ENCODE results near the gene HYAL2.

Gene HYAL2

DNA sequence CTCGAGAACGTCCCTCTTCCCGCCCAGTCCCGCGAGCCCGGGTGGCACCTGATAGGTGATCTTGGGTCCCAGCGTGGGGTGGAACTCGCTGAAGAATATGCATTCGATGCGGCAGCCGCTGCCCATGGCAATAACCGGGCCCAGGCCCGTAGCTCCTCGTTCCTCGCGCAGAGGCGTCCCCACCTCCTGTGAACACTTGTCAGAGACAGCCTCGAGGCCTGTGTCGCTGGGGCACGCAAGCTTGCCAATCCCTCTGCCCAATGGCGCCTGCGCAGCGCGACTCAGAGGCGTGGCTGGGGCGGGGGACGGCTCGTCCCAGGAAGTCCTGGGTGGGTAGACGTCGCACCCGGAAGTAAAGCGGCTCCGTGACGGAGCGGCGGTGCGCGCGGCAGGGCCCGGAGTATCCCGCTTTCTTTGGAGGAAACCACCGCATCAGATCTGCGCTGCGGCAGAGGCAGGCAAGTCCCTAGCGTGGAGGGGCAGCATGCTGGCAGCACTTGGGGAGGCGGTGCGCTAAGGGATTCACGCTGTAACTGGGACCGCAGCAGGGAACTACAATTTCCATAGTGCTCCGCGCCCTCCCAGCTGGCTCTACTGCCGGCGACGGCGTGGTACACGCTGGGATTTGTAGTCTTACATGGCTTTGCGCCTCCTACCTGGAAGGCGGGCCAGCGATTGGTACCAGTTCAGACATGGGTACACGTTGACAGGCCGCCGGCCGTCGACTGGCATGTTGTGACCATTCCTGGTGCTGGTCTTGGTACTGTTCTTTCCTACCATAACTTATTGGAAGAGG lies 28.2 kb upstream of the HYAL2 start, which contains the start of the genes CYB561D2 and NPRL2:
Gene CYB561D2, plus strand, starts transcription at position 336 of the 796 bp plus-strand sequence. CDS start 572 bp downstream, outside the sequence.
Gene NPRL2, minus strand, starts transcription at position 249 of the 796 bp plus-strand sequence. Its CDS starts 123 bp downstream, at position 126.
- peak; percentile 97 for DNase-seq

DNA sequence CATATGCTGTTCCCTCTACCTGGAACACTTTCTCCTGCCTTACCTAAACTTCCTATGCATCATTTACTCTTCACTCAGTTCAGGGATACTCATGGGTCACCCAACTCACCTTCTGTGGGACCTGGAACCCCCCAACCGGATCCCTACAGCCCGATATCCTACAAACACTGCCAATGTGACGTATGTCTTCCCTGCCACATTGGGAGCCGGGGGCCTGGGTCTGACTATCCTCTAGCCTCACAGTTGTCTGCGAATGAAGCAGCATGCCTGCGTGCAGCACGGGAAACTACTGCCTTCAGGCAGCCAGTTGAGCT lies 27.6 kb upstream of the HYAL2 start:
- no peak for DNase-seq

DNA sequence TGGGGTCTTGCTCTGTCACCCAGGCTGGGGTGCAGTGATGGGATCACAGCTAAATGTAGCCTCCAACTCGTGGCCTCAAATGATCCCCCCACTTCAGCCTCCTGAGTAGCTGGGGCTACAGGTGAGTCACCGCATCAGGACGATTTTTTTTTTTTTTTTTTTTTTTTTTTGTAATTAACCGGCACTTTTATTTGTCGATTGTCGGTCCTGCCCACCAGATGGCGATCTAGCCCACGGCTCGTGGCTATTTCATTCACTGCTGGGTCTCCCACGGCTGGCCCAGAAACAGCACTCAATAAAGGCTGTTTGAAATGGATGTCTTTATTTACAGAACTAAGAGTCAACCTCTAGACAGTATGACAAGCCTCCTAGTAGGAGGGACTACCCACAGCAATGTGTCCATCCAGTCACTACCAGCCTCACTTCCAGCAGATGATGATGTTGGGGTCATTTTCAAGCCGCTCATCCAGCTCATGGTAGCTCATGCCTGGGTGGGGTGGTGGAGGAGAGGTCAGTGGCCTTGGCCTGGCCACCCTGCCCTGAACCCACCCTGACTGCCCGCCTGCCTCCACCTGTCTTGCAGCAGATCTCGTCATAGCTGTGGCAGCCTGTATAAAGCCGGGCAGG lies 24.8 kb upstream of the HYAL2 start:
- peak; percentile 86 for DNase-seq

DNA sequence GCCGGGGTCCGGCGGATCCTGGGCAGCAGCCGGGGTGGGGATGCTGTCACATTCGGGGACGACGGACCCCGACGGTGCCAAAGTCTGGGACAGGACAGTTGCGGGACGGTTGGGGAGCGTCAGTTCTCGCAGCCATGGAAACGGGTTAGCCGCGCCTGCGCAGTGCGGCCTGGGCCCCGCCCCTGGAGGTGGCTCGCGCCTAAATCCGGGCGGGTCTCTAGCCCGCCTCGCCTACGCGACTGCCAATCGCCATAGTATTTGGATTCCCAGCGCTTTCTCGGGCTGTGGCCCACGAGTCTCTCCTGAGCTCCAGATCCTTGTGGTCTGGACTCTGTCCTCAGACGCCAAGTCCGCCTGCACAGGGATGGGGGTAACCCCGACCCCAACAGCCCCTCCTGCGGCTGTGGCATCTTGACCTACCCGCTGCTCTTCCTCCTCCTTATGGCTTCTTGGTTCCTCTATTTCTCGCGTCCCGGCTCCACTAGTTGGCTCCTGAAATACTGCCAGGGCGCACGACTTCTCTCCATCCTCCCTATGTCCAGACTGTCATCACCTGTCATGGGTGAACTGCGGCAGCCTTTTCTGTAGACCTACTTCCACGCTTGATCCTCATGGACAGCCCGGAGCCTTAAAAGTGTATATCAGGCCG lies 23.2 kb upstream of the HYAL2 start, which contains the start of gene ZMYND10:
Gene ZMYND10, minus strand, starts transcription at position 147 of the 649 bp plus-strand sequence. CDS start 153 bp downstream, outside the sequence.
- DNase-seq = peak; percentile 84

DNA sequence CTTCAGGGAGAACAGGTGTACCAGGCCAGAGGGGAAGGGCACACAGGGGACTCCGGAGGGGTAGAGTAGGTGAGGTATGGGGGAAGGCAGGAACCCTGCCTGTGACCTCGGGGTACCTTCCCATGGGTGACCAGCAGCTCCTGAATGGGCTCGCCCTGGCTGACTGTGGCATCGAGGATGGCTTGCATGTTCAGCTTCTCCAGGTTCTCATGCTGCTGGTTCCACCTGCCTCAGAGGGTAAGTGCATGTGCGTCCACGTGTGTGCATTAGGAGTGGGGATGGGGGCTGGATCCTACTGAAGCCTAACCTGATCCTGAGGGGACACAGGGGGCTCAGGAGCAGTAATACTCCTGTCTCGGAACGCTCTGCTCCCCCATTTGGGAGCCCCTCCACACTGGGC lies 22.5 kb upstream of the HYAL2 start:
- no peak for DNase-seq

DNA sequence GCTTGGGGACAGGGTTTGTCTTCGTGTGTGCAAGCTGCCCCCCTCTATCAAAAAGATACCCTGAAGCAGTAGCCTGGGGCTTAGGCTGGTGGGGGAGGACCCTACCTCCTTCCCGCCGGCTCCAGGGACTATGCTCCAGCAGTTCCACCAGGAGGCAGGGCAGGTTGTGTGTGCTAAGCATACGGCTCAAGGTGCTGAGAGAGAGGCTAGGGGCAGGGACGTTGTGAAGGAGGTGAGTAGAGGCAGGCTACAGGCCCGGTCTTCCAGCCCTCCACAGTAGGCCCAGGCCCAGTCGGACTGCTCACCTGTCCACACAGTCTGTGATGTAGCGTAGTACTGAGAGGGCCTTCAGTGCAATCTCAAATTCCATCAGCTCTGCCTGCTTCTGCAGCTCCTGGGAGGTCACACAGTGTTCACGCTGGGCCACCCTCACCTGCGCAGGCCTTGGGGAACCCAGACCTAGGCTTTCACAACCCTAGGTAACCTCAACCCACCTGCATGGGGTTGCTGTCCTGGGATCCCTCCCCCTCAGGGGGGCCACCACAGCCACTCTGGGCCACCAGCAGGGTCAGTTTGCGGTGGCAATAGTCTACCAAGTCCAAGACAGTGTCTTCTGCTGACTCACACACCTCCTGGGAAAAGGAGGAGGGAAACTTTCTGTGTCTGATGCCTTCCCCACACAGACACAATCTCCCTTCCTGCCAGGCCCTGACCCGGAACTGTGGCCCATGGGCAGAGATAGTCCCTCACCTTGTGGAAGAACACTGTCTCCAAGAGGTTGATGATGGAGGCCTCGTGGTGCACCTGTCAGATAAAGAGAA lies 20.5 kb upstream of the HYAL2 start:
- no peak for DNase-seq

DNA sequence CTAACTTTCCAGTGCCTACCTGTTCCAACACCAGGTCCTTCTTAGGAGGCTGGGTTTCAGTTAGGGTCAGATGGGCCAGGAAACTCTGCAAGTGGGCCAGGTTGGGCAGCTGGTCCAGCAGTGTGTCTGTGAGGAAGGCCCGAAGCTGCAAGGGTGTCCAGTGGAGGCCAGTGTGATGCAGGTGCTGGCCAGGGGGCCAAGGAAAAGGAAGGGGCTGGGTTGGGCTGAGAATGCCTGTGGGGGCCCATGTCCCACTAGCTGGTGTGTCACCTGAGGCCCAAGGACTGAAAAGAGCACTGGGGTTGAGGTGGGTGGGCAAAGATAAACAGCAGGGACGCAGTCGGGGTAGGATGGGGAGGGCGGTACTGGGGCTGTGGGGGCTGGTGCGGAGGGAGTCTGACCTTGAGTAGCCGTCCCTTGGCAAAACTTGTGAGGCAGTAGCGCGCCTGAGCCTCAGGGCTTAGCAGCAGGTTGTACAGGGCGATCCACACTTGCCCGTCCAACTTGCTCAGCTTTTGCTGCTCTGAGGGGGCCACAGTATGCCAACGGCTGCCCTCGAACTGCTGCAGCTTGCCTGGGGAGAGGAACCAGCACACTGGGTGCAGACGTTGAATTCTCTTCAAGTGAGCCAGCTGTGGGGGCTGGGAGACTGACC lies 19.6 kb upstream of the HYAL2 start:
- no peak for DNase-seq

DNA sequence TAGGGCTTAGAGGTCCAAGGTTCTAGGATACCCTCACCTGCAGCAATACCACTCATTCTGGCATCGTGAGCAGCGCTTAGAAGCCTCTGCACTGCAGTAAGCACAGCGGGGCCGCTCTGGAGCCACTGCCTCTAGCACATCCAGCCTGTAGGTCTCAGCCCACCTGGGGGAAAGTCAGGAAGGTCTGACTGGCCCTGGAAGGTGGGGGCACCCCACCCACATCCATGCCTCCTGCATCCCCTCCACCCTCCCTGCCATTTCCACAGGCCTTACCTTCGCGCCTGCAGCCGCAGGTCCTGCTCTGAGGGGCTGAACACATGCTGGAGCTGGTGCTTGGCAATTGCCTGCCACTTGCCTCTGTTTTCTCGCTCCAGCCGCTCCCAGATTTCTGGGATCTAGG lies 19.0 kb upstream of the HYAL2 start:
- no peak for DNase-seq

DNA sequence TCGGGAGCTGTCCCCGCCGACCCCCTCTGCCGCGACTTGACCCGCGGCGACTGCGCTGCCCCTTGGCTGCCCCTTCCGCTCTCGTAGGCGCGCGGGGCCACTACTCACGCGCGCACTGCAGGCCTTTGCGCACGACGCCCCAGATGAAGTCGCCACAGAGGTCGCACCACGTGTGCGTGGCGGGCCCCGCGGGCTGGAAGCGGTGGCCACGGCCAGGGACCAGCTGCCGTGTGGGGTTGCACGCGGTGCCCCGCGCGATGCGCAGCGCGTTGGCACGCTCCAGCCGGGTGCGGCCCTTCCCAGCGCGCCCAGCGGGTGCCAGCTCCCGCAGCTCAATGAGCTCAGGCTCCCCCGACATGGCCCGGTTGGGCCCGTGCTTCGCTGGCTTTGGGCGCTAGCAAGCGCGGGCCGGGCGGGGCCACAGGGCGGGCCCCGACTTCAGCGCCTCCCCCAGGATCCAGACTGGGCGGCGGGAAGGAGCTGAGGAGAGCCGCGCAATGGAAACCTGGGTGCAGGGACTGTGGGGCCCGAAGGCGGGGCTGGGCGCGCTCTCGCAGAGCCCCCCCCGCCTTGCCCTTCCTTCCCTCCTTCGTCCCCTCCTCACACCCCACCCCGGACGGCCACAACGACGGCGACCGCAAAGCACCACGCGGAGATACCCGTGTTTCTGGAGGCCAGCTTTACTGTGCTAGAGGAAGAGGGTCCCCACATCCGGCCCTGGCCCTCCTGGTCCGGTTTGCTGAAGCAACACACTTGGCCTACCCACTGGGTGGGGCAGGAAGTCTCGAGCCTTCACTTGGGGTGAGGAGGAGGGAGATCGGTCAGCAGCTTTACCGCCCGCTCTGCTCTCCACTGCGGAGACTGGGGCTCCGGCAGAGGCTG lies 18.1 kb upstream of the HYAL2 start, which contains the start of gene RASSF1:
Gene RASSF1, minus strand, starts transcription at position 389 of the 882 bp plus-strand sequence. Its CDS starts 31 bp downstream, at position 358.
- DNase-seq = peak; percentile 91

DNA sequence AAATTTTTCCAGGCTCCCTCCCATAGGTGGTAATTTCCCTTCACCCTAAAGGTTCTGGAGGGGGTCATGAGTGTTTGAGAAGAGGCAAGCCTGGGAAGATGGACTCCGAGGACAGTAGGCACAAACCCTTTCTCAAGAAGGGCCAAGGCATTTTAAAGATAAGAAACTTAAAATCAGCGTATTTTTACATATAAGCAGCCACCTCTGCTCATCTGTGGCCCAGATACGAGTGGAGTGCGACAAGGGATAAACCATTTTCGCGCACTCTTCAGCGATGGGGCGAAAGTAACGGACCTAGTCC lies 17.6 kb upstream of the HYAL2 start:
- peak; percentile 55 for DNase-seq

DNA sequence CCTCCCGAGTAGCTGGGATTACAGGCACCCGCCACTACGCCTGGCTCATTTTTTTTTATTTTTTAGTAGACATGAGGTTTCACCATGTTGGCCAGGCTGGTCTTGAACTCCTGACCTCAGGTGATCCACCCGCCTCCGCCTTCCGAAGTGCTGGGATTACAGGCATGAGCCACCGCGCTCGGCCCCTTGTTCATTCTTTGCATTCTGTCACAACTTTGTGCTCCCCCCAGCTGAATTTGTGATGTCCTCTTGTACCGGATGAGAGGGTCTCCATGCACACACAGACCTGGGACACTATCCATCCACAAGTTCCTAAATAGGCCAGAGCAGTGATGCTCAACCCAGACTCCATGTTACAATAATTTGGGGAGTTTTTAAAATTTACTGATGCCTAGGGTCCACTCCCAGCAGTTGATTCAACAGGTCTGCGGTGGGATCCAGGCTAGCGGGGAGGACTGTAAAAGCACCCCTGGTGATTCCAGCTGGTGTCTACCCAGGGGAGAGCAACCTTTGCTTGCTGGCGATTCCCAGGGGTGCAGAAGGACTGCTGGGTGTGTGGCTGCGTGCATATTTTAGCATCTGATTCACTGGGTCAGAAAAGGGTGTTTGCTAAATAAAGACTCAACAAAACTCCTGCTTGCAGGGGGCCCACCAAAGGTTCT lies 17.1 kb upstream of the HYAL2 start:
- DNase-seq = no peak

DNA sequence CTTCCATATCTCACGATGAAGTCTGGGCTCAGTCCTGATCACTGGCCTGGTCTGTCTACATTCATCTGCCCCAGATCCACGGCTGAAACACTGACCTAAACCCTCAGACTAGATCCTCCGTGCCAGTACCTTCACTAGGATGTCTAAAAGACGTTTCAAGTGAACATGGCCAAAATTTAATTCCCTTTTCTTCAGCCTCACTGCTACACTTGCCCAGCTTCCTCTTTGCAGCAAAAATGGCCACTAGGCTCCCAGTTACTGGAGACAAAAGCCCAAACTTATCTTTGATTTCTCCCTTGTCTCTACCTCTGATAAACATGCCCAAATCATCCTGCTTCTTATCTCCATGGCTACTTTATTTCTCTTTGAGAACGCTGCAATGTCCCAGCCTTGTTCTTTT lies 16.4 kb upstream of the HYAL2 start:
- DNase-seq = peak; percentile 64

DNA sequence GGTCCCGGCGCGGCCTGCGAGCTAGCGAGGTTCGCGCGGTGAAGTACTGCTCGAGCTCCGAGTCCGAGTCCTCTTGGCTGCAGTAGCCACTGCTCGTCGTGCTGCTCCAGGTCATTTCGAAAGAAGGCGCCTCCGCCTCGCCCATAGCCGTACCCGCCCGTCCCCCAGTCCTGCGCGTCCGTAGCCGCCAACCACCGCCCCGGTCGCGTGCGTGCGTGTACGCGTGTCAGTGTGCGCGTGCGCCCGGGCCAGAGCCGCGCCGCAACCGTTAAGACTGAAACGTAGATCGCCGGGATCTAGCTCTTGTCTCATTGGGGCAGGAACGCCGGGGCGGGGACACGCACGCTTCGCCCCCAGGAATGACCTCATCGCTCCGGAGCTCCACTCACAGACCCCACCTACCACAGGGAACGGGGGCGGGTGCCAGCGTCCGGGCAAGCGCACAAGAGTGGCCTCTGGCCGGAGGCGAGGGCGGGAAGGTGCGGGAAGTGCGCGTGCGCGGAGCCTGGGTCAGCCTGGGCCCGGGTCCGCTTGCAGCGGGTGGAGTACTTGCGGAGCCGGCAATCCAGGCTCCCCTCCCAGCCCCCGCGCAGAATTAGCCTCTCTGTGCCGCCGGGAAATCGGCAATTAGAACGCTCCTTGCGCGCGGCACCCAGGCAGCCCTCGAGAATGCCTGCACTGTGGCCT lies 14.8 kb upstream of the HYAL2 start:
- DNase-seq = peak; percentile 99

DNA sequence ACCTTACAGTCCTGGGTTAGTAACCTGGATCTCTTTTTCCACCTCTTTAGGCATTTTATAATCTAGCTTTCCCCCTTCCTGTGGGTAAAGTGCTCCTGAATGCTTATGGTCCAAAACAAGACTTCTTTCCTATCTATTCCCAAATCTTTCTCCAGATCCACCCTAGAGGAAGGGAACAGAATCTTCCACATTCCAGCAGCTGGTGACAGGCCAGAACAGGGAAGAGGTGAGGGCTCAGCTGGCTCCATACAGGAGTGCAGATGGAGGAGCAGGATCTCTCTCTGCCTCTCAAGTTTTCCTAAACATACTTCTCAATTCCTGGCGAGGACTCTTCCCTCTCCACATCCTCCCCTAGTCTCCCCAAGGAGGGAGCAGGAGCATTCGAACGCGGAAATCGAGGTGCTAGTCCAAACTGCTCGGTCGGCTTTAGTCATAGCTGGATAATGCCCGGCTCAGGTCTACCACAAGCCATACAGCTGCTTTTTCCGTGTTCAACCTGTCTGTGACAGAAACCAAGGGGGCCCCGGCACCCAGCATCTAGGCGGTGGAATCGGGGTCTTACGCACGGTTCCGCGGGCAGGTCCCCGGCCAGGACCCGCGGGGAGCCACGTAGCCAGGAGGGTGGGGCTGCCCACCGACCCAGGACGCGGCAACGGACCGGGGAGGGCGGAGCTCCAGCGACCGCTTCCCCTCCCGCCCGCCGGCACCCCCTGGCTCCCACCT lies 14.1 kb upstream of the HYAL2 start:
- peak; percentile 32 for DNase-seq

DNA sequence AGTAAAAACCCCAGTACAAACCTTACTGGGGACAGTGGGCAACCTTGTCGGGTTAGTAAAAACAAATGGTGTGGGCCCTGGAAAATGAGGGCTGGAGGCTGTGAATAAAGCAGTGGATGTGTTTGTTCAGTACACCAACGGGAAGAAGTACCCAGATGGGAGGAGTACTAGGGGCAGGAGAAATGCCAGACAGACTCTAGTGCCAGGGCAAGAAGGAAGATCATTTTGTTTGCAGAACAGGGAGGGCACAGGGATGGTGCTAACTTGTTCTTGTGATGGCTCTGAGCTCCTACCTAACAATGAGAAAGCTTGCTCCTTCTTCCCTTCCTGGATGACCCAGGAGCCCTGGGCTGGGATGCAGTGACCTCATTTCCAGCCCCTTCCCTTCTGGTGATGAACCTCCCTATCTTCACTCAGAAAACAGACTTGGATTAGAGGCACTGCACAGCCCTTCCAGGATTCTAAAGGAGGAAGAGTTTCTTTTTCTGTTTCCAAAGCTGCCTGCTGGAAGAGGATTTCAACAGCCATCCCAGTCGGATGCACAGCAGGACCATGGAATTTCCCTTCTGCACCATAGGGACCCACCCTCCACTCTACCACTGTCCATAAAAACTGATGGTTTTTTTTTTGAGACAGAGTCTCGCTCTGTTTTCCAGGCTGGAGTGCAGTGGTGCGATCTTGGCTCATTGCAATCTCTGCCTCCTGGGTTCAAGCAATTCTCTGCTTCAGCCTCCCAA lies 12.0 kb upstream of the HYAL2 start:
- no peak for DNase-seq

DNA sequence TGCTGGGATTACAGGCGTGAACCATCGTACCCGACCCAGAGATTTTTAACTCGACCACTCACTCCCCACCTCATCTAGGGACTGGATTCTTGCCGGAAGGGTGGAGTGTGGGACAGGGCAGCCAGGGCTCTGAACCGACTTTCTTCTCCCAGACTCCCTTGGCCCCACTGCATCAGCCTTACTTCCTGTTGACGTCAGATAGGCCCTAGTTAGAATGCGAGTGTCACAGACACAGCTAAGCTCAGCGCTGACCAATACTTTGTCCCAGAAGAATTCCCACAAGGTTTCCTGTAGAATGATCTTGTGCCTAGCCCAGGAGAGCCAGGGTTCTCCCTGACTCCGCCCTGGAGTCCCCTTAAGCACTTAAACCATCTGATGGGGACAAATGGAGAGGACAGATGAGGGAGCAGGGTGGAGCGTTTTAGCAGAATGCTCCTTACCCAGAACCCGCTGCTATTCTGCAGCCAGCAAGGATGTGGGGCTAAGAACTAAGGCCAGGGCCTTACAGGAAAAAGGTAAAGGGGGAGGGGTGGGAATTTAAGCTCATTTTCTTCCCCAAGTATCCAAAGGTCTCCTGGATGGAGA lies 11.3 kb upstream of the HYAL2 start:
- no peak for DNase-seq

DNA sequence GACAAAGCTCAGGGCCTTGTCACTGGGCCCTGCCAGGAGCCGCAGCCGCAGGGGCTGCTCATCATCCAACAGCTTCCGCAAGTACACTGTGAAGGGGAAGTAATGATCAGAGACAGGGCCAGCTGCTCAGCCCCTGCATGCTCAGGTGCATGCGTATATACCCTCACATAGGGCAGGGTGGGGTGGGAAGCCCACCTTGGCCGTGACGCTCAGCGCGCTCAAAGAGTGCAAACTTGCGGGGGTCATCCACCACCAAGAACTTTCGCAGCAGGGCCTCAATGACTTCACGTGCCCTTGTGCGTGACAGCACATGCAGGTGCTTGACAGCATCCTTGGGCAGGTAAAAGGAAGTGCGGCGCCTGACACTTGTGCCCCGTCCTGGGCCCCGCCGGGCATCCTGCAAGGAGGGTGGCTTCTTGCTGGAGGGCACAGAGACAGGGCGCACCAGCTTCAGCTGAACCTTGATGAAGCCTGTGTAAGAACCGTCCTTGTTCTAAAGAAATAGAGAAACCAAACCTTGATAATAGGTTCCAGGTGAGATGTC lies 8.9 kb upstream of the HYAL2 start:
- DNase-seq = no peak

DNA sequence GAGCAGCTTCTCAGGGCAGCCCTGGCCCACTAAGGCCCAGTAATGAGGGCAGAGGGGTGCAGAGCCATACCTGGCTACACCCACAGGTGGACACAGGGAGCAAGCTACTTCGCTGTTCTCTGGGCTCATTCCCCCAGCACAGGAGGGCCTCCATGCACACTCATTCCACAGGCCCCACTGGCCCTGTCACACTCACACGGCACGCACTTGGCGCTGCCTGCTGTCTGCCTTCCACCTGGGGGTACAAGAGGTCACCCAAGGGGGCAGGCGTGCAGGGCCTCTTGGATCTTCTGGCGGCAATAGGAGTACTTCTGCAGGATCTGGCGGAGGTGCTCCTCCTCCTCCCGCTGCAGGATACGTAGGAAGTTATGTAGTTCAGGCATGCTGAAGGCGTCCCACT lies 7.8 kb upstream of the HYAL2 start:
- DNase-seq = no peak

All from hematopoietic multipotent progenitor cell treated with erythropoietin and hydrocortisone succinate and interleukin-3 and kit ligand, for 8 days (in vitro differentiated cells).